HG02852 (cell line): ENCODE results near the gene SIX2.

Experiments used
- ATAC-seq: cut with Tn5 transposase; IDR thresholded peaks from one replicate; pipeline ENCODE4 v1.9.1; 2021; ENCODE audit warnings: mild to moderate bottlenecking, moderate library complexity; ENCODE audit not compliant: unreplicated experiment

The SIX2 gene

DNA sequence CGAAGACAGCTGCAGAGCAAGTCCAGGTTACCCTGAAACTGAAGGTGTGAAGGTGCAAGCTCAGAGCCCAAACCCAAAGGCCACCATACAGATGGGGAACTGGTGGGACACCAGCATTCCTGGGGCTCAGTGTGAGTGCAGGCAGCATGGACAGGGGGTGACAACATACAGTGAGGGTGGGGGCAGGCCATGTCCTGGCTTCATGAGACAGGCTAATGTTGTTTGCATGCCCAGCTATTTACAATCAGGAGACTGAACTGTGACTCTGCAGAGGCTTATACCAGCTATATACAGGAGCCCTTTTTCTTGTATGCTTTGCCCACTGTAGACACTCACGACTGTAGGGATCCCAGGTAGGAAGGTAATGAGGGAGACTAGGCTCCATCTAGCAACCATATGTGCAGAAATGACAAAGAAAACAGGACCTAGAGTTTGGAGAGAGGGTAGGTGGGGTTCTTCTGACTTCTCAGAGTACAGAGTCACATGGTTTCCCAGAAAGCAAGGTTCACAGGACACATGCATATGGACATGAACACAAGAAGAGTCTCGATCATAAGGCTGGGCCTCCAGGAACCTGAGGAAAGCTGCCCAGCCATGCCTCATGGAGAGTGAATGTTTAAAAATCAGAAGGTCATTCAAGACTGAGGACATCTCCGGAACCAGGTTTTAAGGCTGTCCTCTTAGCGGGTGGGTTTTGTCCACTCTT, 41.4 kb downstream of the SIX2 start:
- no peak for ATAC-seq

DNA sequence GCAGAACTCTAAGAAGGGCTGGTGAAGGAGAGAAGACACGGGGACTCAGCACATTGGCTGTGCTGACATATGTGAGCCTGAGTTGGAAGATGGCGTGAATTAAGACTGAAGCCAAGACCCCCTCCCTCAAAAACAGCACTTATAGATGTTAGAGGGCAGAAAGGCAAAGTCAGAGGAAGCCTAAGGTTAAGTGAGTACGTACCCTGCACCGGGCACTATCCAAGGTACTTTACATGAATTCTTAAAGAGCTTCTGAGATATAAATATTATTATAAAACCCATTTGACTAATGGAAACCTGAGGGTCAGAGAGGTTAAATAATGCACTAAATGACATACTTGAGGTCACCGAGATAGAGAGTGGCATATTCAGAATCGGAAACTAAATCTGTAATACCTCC, 42.2 kb downstream of the SIX2 start:
- no peak for ATAC-seq

DNA sequence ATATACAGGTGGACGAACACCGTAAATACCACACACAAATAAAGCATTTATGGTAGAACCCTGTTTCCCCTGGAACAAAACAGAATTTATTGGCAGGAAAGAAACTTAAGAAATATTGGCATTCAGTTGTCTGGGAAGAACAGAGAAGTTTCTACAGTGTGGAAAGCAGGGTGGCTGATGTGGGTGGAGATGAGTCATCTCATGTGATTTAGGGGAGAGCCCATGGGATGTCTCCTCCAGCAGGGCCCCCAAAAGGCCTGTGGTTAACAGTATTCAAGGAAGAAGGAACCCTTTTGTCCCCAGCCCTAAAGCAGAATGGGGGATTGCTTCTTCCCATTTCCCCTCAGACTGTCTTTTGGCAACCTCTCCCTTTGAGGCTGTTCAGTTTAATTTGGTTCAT, 43.6 kb downstream of the SIX2 start:
- ATAC-seq = no peak

DNA sequence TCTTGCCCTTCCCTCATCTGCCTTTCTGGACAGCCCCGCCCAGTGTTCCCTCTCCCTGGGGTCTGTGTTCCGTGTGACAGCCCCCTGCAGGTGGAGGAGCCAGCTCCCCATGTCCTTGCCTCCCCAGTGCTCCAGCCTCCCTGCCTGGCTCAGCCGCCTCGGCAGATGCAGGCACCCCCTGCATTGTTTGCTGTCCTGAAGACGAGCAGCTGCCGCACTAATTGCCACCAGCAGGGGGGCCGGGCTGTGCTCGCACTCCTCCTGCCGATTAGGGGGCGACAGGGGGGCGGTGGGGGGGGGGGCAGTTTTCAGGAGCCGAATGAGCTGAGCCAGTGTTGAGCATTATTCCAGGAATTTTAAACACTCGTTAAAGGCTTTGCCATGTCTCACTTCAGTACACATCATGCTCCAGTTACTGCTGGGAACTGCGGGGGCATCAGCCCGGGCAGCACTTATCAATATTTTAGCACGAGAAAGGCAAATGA, 44.5 kb downstream of the SIX2 start:
- ATAC-seq = no peak

DNA sequence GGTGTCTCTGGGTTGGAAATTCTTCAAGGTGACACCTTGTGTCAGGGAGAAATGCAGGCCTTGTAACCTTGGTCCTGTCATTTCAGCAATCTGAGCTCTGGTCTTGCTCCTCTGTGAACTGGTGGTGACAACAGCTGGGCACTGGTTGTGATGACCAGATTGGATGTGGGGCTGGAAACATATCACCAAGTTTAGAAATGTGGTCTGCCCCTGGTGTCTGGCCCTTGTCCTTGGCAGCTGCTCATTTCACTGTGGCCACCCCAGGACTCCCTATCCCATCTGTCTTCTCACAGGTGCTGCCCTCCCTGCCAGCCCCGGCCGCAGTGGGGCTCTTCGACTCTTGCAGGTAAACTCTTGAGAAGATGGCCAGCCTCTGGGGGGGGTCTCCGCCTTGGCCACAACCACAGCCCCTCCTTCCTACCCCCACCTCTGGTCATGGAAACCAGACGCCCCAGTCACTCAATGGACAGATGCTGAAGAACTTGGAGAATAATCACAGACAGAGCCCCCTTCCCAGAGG, 47.0 kb downstream of the SIX2 start:
- ATAC-seq = no peak

DNA sequence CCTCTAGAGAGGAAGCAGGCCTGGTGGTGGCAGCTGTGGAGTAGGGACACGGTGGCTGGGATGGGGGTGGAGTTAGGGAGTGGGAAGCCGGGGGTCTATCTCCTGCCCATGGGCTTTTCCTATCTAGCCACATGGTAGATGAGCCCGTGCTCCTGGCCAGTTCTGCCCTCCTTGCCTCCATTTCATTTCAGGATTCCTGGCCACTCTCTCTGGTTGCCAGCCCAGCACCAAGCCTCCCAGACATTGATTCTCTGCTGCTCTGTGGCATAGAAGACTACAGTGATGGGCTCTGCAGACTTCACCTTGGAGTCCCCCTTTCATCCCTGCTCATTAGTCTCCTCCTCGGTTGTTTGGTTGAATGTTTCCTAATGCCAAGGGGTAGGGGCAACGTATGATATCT, 48.4 kb downstream of the SIX2 start:
- ATAC-seq = no peak

DNA sequence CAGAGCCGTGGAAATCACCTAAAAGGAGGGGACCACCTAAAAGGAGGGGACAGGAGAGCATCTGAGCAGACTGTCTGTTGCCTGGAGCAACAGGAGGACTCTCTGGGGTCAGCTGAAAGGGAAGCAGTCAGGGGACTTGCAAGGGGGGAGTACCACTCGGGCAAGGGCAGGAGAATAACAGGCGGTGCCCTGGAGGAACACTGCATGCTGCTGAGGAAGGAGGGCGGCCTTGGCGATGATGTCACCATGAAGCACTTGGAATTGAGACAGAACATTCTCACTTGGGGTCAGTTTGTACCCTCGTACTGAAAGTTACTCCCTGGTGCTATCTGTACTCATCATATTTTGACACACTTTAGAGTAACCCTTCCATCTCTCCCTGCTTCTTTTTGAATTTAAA, 49.4 kb downstream of the SIX2 start:
- ATAC-seq = no peak

DNA sequence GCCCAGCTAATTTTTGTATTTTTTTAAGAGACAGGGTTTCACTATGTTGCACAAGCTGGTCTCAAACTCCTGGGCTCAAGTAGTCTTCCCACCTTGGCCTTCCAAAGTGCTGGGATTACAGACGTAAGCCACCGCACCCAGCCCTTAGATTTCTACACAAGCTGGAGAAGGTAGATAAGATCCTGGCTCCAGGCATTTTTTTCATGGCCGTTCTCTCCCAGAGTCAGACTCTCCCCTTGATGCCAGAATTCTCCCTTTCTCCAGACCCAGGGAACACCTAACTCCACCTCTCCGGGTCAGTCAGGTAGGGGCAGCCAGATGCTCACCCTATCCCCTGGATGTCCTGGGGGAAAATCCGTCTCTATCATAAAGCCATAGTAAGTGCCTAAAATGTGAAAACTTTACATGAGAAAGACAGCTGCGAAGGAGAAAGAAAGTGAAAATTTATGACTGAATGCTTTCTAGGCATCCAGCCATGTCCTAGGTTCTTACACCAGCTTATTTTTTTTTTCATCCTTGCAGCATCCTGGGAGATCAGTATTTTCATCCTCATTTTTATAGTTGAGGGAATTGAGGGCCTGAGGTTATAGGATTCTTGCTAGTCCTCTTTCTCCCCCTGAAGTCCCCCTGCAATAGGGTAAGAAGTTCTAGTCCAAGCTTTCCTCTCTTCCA, 51.5 kb downstream of the SIX2 start:
- ATAC-seq = no peak

DNA sequence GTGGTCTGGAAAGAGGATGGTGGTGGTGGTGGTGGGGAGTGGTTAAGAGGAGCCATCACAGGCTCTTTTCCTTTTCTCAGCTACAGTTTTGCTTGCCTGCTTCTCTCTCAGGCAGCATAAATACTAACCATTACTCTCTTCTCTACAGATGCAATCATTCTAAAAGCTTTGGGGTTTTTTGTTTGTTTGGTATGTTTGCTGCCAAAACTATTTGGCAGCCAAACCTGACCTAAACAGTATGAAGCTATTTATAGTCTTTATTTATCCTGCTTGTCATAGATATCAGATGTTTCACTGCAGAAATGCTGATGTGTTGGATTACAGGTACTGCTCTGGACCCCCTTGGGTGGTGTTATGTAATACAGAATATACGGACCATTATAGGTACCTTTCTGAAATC, 52.4 kb downstream of the SIX2 start:
- no peak for ATAC-seq

DNA sequence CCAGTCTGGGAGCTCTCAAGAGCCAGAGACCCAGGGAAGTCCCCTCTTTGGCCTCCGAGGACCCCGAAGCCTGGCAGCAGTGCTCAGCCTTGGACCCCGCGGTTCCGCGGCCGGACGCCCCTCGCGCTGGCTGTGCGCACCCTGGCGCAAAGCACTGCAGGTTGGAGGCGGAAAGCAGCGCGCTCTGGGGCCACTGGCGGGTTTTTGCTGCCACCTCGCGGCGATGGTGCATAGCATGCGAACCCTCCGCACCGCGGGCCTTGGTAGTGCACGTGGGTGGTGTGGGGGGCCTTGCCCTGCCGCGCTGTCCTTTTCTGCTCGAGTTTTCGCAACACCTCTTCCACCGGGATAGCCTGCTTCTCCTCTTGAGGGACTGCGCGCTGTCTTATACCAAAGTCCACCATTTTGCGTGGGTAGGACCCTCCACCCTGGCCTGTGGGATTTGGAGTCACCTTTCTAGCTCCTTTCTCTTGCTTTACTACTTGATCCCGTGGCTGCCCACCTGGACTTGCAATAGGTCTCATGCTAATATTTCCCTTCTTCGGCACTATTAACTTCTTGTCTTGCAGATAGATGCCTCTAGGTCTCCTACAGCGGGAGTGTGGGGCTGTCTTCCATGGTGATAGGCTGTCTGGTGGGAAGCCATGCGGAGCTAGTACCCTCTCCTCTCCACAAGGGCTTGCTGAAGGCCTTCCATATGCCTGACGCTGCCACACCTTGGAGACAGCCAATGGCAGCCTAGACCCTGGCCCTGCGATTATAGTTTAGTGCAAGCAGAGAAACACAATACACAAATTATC, 53.5 kb downstream of the SIX2 start:
- ATAC-seq = peak; percentile 65
